GM19455 (cell line): ENCODE results near the gene IGFN1.

Experiments
- ATAC-seq: cut with Tn5 transposase; IDR thresholded peaks from one replicate; pipeline ENCODE4 v1.9.1; 2021; ENCODE audit not compliant: unreplicated experiment

Gene IGFN1

DNA sequence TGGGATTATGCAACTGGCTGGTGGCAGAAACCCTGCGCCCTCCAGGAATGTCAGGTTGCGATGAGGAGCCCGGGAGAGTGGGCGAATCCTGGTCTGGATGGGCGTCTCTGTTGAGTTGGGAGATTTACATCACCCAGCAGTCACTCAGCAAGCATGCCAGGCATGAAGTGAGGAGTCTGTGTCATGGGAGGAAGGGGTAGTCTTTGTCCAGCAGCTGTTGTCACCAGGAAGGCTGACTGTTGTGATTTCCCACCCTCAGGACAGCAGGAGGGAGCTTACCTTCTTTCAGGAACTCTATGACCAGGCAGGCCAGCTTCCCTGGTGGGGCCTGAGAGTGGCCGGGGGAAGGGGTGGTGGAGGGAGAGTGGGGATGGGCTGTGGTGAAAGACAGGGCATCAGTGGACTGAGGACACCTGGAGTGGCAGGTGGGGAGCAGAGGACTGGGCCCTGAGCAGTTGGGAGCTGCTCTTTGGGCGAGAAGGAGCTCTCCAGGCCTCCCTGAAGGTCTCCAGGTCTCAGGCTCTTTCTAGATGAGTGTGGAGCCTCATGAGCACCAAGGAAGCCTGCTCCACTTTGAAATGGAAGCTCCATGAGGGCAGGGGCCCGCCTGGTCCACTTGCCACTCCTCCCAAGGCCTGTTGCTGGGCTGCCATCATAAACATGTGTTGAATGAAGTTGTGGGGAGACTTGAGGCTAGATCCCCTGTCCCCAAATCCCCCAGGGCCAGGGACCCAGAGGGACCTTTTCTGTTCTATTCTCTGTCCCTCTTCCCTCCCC lies 71.3 kb downstream of the IGFN1 start:
- ATAC-seq = no peak

GRCh38 chr1:201262963-201263608 lies 72.5 kb downstream of the IGFN1 start:
- ATAC-seq = no peak

DNA sequence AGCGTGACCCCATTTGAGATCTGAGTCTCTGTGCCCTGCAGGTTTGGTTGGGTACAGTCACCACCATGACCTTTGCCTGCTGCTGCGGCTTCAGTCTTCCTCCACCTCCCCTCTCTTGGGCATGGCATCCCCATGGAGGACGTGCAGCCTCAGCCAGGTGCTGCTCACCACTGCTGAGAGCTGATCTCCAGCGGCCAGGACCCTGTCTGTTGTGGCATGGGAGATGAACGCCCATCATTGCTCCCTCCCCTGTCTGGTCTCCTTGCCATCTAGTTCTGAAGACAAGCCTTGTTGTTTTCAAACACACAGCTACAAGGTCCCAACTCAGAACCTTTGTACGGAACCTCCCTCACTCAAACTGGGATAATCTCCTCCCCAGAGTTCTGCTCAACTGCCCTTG lies 73.4 kb downstream of the IGFN1 start:
- ATAC-seq = no peak

- ATAC-seq = no peak
These were observed 73.9 kb downstream of the IGFN1 start for GRCh38 chr1:201264554-201264953.

GRCh38 chr1:201265756-201266155 lies 75.1 kb downstream of the IGFN1 start:
- ATAC-seq = no peak

DNA sequence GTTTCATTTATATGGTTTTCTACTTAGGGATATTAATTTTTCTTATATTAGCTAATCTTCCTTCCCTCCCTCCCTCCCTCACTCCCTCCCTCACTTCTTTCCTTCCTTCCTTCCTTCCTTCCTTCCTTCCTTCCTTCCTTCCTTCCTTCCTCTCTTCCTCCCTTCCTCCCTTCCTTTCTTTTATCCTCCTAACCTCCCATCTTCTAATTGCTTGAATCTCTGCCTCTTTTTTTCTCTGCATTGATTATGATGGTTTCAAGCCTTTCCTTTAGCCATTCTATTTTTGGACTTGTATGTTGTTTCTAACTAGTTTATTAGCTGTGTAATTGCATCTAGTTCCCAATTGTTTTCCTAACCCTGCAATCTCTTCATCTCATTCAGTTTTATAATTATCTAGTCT lies 75.7 kb downstream of the IGFN1 start:
- no peak for ATAC-seq

DNA sequence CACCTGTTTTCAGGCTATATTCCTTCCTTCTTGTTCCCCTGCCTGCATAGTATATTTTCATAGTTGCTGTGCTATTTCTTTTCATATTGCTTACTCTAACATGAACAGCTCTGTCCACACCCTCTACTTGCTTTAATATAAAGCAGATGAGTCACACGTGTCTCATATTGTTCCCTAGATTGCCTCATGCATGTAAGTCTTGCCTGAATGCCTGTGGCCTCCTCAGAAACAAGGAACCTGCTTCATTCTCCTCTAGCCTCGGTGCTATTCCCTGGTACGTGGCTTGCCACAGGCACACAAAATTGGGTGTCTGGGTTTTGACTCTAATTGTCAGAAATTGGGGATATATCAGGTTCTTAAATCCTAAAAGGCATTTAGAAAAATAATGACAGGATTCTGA lies 76.2 kb downstream of the IGFN1 start:
- no peak for ATAC-seq

- no peak for ATAC-seq
These were observed 77.0 kb downstream of the IGFN1 start for GRCh38 chr1:201267481-201268229.

- ATAC-seq = no peak
These were observed 78.1 kb downstream of the IGFN1 start for GRCh38 chr1:201268604-201269151.

DNA sequence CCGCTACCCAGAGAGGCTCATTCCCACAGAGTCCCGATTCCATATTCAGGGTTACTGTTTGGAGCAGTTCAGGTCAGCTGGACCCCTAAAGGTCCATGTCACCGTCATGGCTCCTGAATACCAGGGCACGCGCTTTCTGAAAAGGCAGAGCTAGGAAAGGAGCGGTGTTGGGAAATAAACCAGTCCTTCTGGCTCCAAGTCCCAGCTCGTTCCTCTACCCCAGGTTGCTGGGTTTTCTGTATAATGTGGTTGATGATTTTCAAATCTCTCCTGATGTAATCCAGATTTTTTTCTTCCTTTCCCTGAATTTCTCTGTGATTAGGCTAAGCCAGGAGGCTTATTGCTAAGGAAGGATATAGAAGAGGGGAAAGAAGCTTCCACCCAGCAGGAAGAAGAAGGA lies 78.7 kb downstream of the IGFN1 start:
- no peak for ATAC-seq

GRCh38 chr1:201269900-201270410 lies 79.3 kb downstream of the IGFN1 start:
- ATAC-seq = no peak

GRCh38 chr1:201270616-201271390 lies 80.2 kb downstream of the IGFN1 start:
- ATAC-seq = no peak

- ATAC-seq = no peak
These were observed 82.2 kb downstream of the IGFN1 start for GRCh38 chr1:201272799-201273198.

DNA sequence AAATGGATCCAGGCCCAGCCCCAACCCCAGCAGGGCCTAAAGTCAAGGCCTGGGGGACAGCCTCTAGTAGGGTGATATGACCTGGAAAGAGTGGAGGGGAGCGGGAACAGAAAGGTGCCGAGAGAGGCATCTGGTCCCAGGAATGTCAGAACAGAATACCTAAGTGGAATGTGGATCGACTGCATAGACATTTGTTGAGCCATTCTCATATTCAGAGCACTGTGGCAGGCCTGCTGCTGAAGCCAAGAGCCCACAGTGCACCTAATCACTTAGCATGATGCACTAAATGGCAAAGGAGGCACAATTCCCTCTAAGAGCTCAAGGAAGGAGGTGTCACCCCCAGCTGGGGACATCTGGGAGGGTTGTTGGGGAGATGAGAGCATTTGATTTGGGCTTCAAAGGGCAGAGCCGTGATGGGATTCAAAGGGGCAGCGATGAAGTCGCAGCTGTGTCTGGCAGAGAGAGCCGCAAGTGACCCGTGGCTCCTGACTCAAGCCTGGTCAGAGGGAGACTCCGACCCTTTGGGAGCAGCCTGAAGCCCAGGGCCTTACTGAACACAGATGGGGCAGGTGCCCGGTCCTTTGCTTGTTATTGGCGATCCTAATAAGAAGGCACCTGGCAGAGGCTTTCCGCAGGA lies 84.1 kb downstream of the IGFN1 start:
- no peak for ATAC-seq

DNA sequence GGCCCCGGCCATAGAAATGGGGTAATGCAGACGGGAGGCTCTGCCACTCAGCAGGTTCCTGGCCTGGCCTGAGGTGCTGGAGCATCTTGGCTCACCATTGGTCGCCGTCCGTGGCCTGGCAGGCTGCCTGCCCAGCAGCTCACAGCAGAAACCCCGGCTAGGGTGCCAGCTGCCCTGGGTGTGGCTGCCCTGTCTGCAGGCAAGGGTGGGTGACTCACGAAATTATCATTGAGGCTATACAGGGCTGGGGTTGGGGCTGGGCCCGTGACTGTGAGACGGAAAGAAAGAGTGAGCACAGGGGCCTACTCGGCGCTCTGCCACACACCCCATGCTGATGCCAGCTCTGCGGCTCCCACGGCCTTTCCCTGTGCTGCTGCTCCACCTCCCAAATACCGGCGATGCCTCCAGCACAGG lies 84.6 kb downstream of the IGFN1 start:
- no peak for ATAC-seq

GRCh38 chr1:201276891-201277290 lies 86.3 kb downstream of the IGFN1 start:
- ATAC-seq = no peak

GRCh38 chr1:201277441-201277840 lies 86.8 kb downstream of the IGFN1 start:
- ATAC-seq = no peak
